Measurements from ENCODE around the gene PTK6. TPM values are rescaled to one million over a fixed set of nuclear protein-coding genes. Genes with fewer than 3 reads are reported as not detected.

The PTK6 gene
- total RNA-seq, 2 donors from 2014 or later: 0.22 TPM; not detected in 1

- no peak overlapping the region for H3K4me3 ChIP-seq (ENCODE audit: low read length)
- no peak overlapping the region for H3K4me3 Mint-ChIP-seq
- H3K36me3 Mint-ChIP-seq (ENCODE audit: low read depth): no peaks in the 10 kb centered on the region
- H3K36me3 ChIP-seq (ENCODE audit: control insufficient read depth, insufficient read depth, low read length): no peaks in the 10 kb centered on the region
- peak; percentile 36 for DNase-seq
- H3K9ac ChIP-seq (ENCODE audit: extremely low read depth, low read length, poor library complexity, severe bottlenecking): no peak overlapping the region
- WGBS, 2 experiments (ENCODE audit: insufficient coverage in 1 of 2, insufficient read length in 1 of 2): 93 to 97% methylated on average over 24 of the region's 24 CpGs
- no peaks in the 10 kb centered on the region for H3K9me3 ChIP-seq (ENCODE audit: control insufficient read depth, low read length)
- no peak overlapping the region for H3K27ac Mint-ChIP-seq
- TF ChIP-seq CTCF (conservative IDR thresholded peaks at IDR 0.05): no peak
- H3K27me3 Mint-ChIP-seq (ENCODE audit: insufficient read depth): no peaks in the 10 kb centered on the region
- H3K9me3 Mint-ChIP-seq: no peaks in the 10 kb centered on the region
- H3K4me1 ChIP-seq (ENCODE audit: control insufficient read depth, insufficient read depth, low read length): no peaks in the 10 kb centered on the region
- no peaks in the 10 kb centered on the region for H3K4me1 Mint-ChIP-seq
- no peak overlapping the region for H3K27ac ChIP-seq (ENCODE audit: low read depth, low read length)
- H3K27me3 ChIP-seq (ENCODE audit: control insufficient read depth, insufficient read depth, low read length, poor library complexity, severe bottlenecking): no peaks in the 10 kb centered on the region
These were observed 4.7 kb downstream of the PTK6 start for GRCh38 chr20:63532449-63532971.

GRCh38 chr20:63531686-63532448 is 5.3 kb downstream of the PTK6 start:
- no peaks in the 10 kb centered on the region for H3K4me1 Mint-ChIP-seq
- H3K27me3 Mint-ChIP-seq (ENCODE audit: insufficient read depth): no peaks in the 10 kb centered on the region
- Histone ChIP-seq H3K36me3 (ENCODE audit: control insufficient read depth, insufficient read depth, low read length) (no peaks in the 10 kb centered on the region), H3K4me1 (ENCODE audit: control insufficient read depth, insufficient read depth, low read length) (no peaks in the 10 kb centered on the region), H3K27ac (ENCODE audit: low read depth, low read length) (no peak overlapping the region), H3K9ac (ENCODE audit: extremely low read depth, low read length, poor library complexity, severe bottlenecking) (no peak overlapping the region), H3K4me3 (ENCODE audit: low read length) (no peak overlapping the region), H3K9me3 (ENCODE audit: control insufficient read depth, low read length) (no peaks in the 10 kb centered on the region), H3K27me3 (ENCODE audit: control insufficient read depth, insufficient read depth, low read length, poor library complexity, severe bottlenecking) (no peaks in the 10 kb centered on the region)
- no peak for TF ChIP-seq CTCF (conservative IDR thresholded peaks at IDR 0.05)
- H3K9me3 Mint-ChIP-seq: no peaks in the 10 kb centered on the region
- H3K4me3 Mint-ChIP-seq: no peak overlapping the region
- H3K36me3 Mint-ChIP-seq (ENCODE audit: low read depth): no peaks in the 10 kb centered on the region
- peak; percentile 11 for DNase-seq
- WGBS, 2 experiments (ENCODE audit: insufficient coverage in 1 of 2, insufficient read length in 1 of 2): 91 to 93% methylated on average over 16 to 27 of the region's 27 CpGs
- H3K27ac Mint-ChIP-seq: no peak overlapping the region

GRCh38 chr20:63530788-63531160 is 6.4 kb downstream of the PTK6 start:
- WGBS, 2 experiments (ENCODE audit: insufficient coverage in 1 of 2, insufficient read length in 1 of 2): 88 to 93% methylated on average over 11 to 14 of the region's 14 CpGs
- H3K4me1 ChIP-seq (ENCODE audit: control insufficient read depth, insufficient read depth, low read length): no peaks in the 10 kb centered on the region
- H3K27ac ChIP-seq (ENCODE audit: low read depth, low read length): no peak overlapping the region
- DNase-seq: no peak
- Mint-ChIP-seq H3K4me1 (no peaks in the 10 kb centered on the region), H3K9me3 (no peaks in the 10 kb centered on the region), H3K36me3 (ENCODE audit: low read depth) (no peaks in the 10 kb centered on the region), H3K27me3 (ENCODE audit: insufficient read depth) (no peaks in the 10 kb centered on the region), H3K4me3 (no peak overlapping the region), H3K27ac (no peak overlapping the region)
- H3K27me3 ChIP-seq (ENCODE audit: control insufficient read depth, insufficient read depth, low read length, poor library complexity, severe bottlenecking): no peaks in the 10 kb centered on the region
- no peak overlapping the region for H3K9ac ChIP-seq (ENCODE audit: extremely low read depth, low read length, poor library complexity, severe bottlenecking)
- no peaks in the 10 kb centered on the region for H3K9me3 ChIP-seq (ENCODE audit: control insufficient read depth, low read length)
- no peaks in the 10 kb centered on the region for H3K36me3 ChIP-seq (ENCODE audit: control insufficient read depth, insufficient read depth, low read length)
- H3K4me3 ChIP-seq (ENCODE audit: low read length): no peak overlapping the region
- no peak for TF ChIP-seq CTCF (conservative IDR thresholded peaks at IDR 0.05)

Data from endodermal cell (in vitro differentiated cells).